GM19238 (cell line): ENCODE results near the gene ZNF648.
A peak's percentile ranks its signal among the peaks of the same experiment; 100 is the strongest.
"Not testable (repeated sequence)": the region's sequence is repeated elsewhere in the genome, so short reads cannot be mapped to it uniquely, and the experiment has no call there.

Experiments
- DNase-seq: peaks from one replicate; pipeline ENCODE4 v3.0.0; 2011; ENCODE audit warnings: low spot score; ENCODE audit not compliant: insufficient read length

ZNF648 gene

DNA sequence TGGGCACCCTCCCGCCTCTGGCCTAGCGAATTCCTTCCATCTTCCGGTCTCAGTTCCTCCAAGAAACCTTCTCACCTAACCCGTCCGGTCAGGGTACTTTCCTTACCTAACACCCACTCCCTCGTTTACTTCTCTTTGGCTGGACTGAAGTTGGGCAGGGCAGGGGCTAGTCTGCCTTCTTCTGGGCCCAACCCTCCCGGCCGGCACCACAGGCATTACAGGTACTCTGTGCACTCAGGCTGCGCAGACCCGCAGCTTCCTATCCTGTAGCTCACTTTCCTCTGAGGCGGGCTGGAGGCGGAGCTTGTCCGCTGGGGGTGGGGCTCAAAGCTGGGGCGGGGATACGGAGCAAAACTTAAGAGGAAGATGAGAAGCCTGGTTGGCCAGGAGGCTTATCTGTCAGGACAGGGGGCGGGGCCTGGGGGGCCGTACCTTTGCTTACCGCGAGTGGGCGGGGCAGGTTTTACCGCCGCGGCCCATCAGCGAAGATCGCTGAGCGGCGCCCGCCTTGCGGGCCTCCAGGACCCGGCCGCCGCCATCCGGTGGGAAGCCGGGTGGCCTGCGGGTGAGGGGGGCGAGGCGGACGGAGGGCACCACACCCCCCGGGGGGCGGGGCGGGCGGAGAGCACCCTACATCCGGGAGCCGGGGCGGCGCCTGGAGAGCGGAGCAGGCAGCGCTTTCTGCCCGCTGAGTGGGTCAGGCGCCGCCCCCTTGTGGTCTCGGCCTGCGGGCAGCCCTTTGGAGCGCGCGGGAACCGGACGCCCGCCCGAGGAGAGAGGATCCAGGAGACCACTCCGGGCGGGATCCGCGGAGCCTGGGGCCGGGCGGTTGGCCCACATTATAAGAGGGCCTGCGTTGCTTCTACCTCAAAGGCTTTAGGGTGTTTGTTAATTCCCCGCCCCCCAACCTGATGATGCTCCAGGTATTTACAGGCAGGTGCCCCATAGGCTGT is 31.9 kb downstream of the ZNF648 start:
- DNase-seq = peak; percentile 78

GRCh38 chr1:182029002-182029378 is 32.5 kb downstream of the ZNF648 start:
- no peak for DNase-seq

GRCh38 chr1:182015360-182015759 is 46.2 kb downstream of the ZNF648 start:
- DNase-seq = no peak

- DNase-seq = not testable (repeated sequence)
Observed at GRCh38 chr1:182010800-182011370, 50.6 kb downstream of the ZNF648 start.

- not testable (repeated sequence) for DNase-seq
Observed at GRCh38 chr1:182005398-182005797, 56.1 kb downstream of the ZNF648 start.

DNA sequence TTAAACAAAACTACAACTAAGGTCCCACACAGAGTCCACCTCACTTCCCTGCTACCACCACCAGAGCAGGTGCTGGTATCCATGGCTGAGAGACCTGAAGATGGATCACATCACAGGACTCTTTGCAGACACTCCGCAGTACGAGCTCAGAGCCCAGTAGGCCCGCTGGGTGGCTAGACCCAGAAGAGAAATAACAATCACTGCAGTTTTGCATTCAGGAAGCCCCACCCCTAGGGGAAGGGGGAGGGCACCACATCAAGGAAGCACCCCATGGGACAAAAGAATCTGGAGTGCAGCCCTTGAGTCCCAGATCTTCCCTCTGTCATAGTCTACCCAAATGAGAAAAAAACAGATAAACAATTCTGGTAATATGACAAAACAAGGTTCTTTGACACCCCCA is 56.9 kb downstream of the ZNF648 start:
- DNase-seq = no peak
